GM13977 (cell line): ENCODE measurements around the gene IKZF2.

Experiments
- DNase-seq: peaks from one replicate; pipeline ENCODE4 v3.0.0; 2012; ENCODE audit warnings: low spot score
- CTCF ChIP-seq: IDR thresholded peaks from 2 replicates; pipeline ENCODE4 v1.5.1; 2012; ENCODE audit warnings: mild to moderate bottlenecking, control low read depth; ENCODE audit not compliant: insufficient read depth; ENCODE audit errors: extremely low read depth, missing control alignments
- in situ Hi-C: fragments of 300-500 bp; cut with MboI; formaldehyde crosslinking; loops from one replicate; pipeline ENCODE4 v1.12.0; 2022; ENCODE audit warnings: low sequenced_read_pairs, low pct_unique_long_range_greater_than_20kb, mixed read lengths, inconsistent platforms; ENCODE audit not compliant: unreplicated experiment

IKZF2 gene

GRCh38 chr2:213125646-213126347 is 25.6 kb downstream of the IKZF2 start:
- TF ChIP-seq CTCF = no peak
- in situ Hi-C loops = no loop called here
- DNase-seq = no peak

GRCh38 chr2:213122725-213123124 is 28.7 kb downstream of the IKZF2 start:
- no peak for TF ChIP-seq CTCF
- no peak for DNase-seq
- in situ Hi-C loops = no loop called here

- TF ChIP-seq CTCF = no peak
These were observed 29.7 kb downstream of the IKZF2 start for GRCh38 chr2:213121690-213122089.

GRCh38 chr2:213119061-213119809 is 32.2 kb downstream of the IKZF2 start:
- TF ChIP-seq CTCF = no peak
- DNase-seq = peak; percentile 29
- in situ Hi-C loops = no loop called here

More at GRCh38 chr2:213121690-213122089, 29.7 kb downstream of the IKZF2 start:
- in situ Hi-C loops = no loop called here
- DNase-seq = no peak

GRCh38 chr2:213108308-213108707 is 43.1 kb downstream of the IKZF2 start:
- in situ Hi-C loops = no loop called here
- no peak for DNase-seq
- no peak for TF ChIP-seq CTCF

GRCh38 chr2:213107728-213108127 is 43.7 kb downstream of the IKZF2 start:
- in situ Hi-C loops = no loop called here
- no peak for DNase-seq
- no peak for TF ChIP-seq CTCF
